KMS-11 (cell line): ENCODE data around the gene TMEM245.

Experiments used
- H2AFZ ChIP-seq: fragments of 200-600 bp; sonication (generic); 2 replicates; pipeline ENCODE4 v1.6.1; 2016; ENCODE audit warnings: antibody characterized with exemption, mixed run types, low read depth
- H3K27ac ChIP-seq: fragments of 200-600 bp; sonication (generic); 2 replicates; pipeline ENCODE4 v1.6.1; 2016; ENCODE audit warnings: mild to moderate bottlenecking, mixed run types
- H3K27me3 ChIP-seq: fragments of 200-600 bp; sonication (generic); 2 replicates; pipeline ENCODE4 v1.6.1; 2017; ENCODE audit warnings: mild to moderate bottlenecking, low read depth, mixed run types, moderate library complexity; ENCODE audit not compliant: insufficient read depth
- H3K36me3 ChIP-seq: fragments of 200-600 bp; sonication (generic); 2 replicates; pipeline ENCODE4 v1.6.1; 2017; ENCODE audit warnings: mild to moderate bottlenecking, mixed run types; ENCODE audit not compliant: insufficient read depth
- H3K4me1 ChIP-seq: fragments of 200-600 bp; sonication (generic); 2 replicates; pipeline ENCODE4 v1.6.1; 2016; ENCODE audit warnings: mild to moderate bottlenecking, low read depth, mixed run types; ENCODE audit not compliant: poor library complexity, severe bottlenecking
- H3K4me2 ChIP-seq: fragments of 200-600 bp; sonication (generic); 2 replicates; pipeline ENCODE4 v1.7.0; 2016; ENCODE audit warnings: mild to moderate bottlenecking, mixed run types
- H3K4me3 ChIP-seq: fragments of 200-600 bp; sonication (generic); IDR thresholded peaks from 2 replicates; pipeline ENCODE4 v1.6.1; 2017; ENCODE audit warnings: low read depth, low read length, mixed read lengths; ENCODE audit not compliant: insufficient read depth
- H3K79me2 ChIP-seq: fragments of 200-600 bp; sonication (generic); 2 replicates; pipeline ENCODE4 v1.6.1; 2016; ENCODE audit warnings: low read depth, mixed run types; ENCODE audit not compliant: insufficient read depth
- H3K9ac ChIP-seq: fragments of 200-600 bp; sonication (generic); 2 replicates; pipeline ENCODE4 v1.6.1; 2016; ENCODE audit warnings: mild to moderate bottlenecking, mixed run types
- H4K20me1 ChIP-seq: fragments of 200-600 bp; sonication (generic); 2 replicates; pipeline ENCODE4 v1.6.1; 2016; ENCODE audit warnings: mild to moderate bottlenecking, mixed run types; ENCODE audit not compliant: insufficient read depth
- CTCF ChIP-seq: fragments of 200-600 bp; sonication (generic); conservative IDR thresholded peaks from 2 replicates; pipeline ENCODE4 v1.6.1; 2017; ENCODE audit warnings: low read depth, mild to moderate bottlenecking, antibody characterized with exemption, low read length, moderate library complexity, mixed read lengths

Gene TMEM245

GRCh38 chr9:109003116-109003515 is 116.6 kb downstream of the TMEM245 start:
- Histone ChIP-seq H3K9ac (no peak overlapping the region), H3K4me3 (no peak overlapping the region), H3K4me1 (no peaks in the 10 kb centered on the region), H3K4me2 (no peak overlapping the region), H3K36me3 (no peaks in the 10 kb centered on the region), H2AFZ (no peak overlapping the region), H4K20me1 (no peaks in the 10 kb centered on the region), H3K79me2 (no peaks in the 10 kb centered on the region; the same call in 1 of the 2 replicates), H3K27ac (no peak overlapping the region), H3K27me3 (no peaks in the 10 kb centered on the region)
- TF ChIP-seq CTCF: no peak

- no peaks in the 10 kb centered on the region for H3K4me1 ChIP-seq
- no peak overlapping the region for H3K4me2 ChIP-seq
- TF ChIP-seq CTCF: no peak
- no peak overlapping the region for H2AFZ ChIP-seq
- H3K27ac ChIP-seq: no peak overlapping the region
- no peaks in the 10 kb centered on the region for H3K36me3 ChIP-seq
- no peaks in the 10 kb centered on the region for H4K20me1 ChIP-seq
- H3K4me3 ChIP-seq: no peak overlapping the region
- H3K79me2 ChIP-seq: no peaks in the 10 kb centered on the region; the same call in 1 of the 2 replicates
- no peaks in the 10 kb centered on the region for H3K27me3 ChIP-seq
- H3K9ac ChIP-seq: no peak overlapping the region
Measured at GRCh38 chr9:109002141-109002540, 117.6 kb downstream of the TMEM245 start.

- TF ChIP-seq CTCF: no peak
- no peak overlapping the region for H3K9ac ChIP-seq
- H3K27ac ChIP-seq: no peak overlapping the region
- H4K20me1 ChIP-seq: no peaks in the 10 kb centered on the region
- no peaks in the 10 kb centered on the region for H3K4me1 ChIP-seq
- no peaks in the 10 kb centered on the region for H3K27me3 ChIP-seq
- no peaks in the 10 kb centered on the region for H3K36me3 ChIP-seq
- H2AFZ ChIP-seq: no peak overlapping the region
- no peak overlapping the region for H3K4me2 ChIP-seq
- no peak overlapping the region for H3K4me3 ChIP-seq
- no peaks in the 10 kb centered on the region; the same call in 1 of the 2 replicates for H3K79me2 ChIP-seq
Measured at GRCh38 chr9:109001275-109001676, 118.5 kb downstream of the TMEM245 start.

- Histone ChIP-seq H2AFZ (no peak overlapping the region), H3K4me3 (no peak overlapping the region), H3K79me2 (no peaks in the 10 kb centered on the region; the same call in 1 of the 2 replicates), H4K20me1 (no peaks in the 10 kb centered on the region), H3K9ac (no peak overlapping the region), H3K4me2 (no peak overlapping the region), H3K27ac (no peak overlapping the region), H3K36me3 (no peaks in the 10 kb centered on the region), H3K4me1 (no peaks in the 10 kb centered on the region), H3K27me3 (no peaks in the 10 kb centered on the region)
- TF ChIP-seq CTCF: no peak
Measured at GRCh38 chr9:108997112-108997511, 122.6 kb downstream of the TMEM245 start.
